WTC11 (cell line): ENCODE measurements around the gene WDR7. TPM values are rescaled to one million over a fixed set of nuclear protein-coding genes. Genes with fewer than 3 reads are reported as not detected.

Experiments
- ATAC-seq: fragments of 200-7000 bp; cut with Tn5 transposase; 2 replicates; pipeline ENCODE4 v1.10.0; 2021; ENCODE audit warnings: mild to moderate bottlenecking, moderate library complexity
- CTCF ChIA-PET: fragments of 300-600 bp; sonication (Branson Sonifier 250); formaldehyde crosslinking; loops from one replicate; lab custom pipeline; 2021; ENCODE audit warnings: antibody characterized with exemption; lab: Charles Lee
- POLR2A ChIA-PET: fragments of 350-600 bp; sonication (Branson Sonifier 250); formaldehyde crosslinking; loops from one replicate; lab custom pipeline; 2021; ENCODE audit warnings: antibody characterized with exemption; lab: Charles Lee
- DNase-seq: peaks from one replicate; pipeline ENCODE4 v3.0.0; 2021; ENCODE audit warnings: low spot score
- H3K27ac Mint-ChIP-seq: 2 replicates; pipeline ENCODE4 v1.8.0; 2021; ENCODE audit warnings: mixed read lengths
- H3K27me3 Mint-ChIP-seq: 2 replicates; pipeline ENCODE4 v1.8.0; 2021; ENCODE audit warnings: low read depth, mild to moderate bottlenecking, moderate library complexity, mixed read lengths
- H3K36me3 Mint-ChIP-seq: 2 replicates; pipeline ENCODE4 v1.8.0; 2021; ENCODE audit warnings: mixed read lengths
- H3K4me1 Mint-ChIP-seq: 2 replicates; pipeline ENCODE4 v1.8.0; 2022; ENCODE audit warnings: mixed read lengths
- H3K4me3 Mint-ChIP-seq: 2 replicates; pipeline ENCODE4 v1.8.0; 2021; ENCODE audit warnings: mild to moderate bottlenecking, moderate library complexity, mixed read lengths
- H3K9me3 Mint-ChIP-seq: 2 replicates; pipeline ENCODE4 v1.8.0; 2021; ENCODE audit warnings: mixed read lengths
- CBFB ChIP-seq: sonication (generic); formaldehyde crosslinking; IDR thresholded peaks from 2 replicates; pipeline ENCODE4 v1.8.1; 2022; ENCODE audit warnings: mild to moderate bottlenecking, low read depth, missing genetic modification reagents
- FOXP1 ChIP-seq: sonication (generic); formaldehyde crosslinking; IDR thresholded peaks from 2 replicates; pipeline ENCODE4 v1.8.0; 2022; ENCODE audit warnings: missing genetic modification reagents, mild to moderate bottlenecking, moderate library complexity, borderline replicate concordance
- GABPB1 ChIP-seq: sonication (generic); formaldehyde crosslinking; IDR thresholded peaks from 2 replicates; pipeline ENCODE4 v1.8.1; 2023; ENCODE audit warnings: mild to moderate bottlenecking, missing genetic modification reagents
- GTF2I ChIP-seq: fragments of 250-450 bp; sonication (Bioruptor Pico); conservative IDR thresholded peaks from 2 replicates; pipeline ENCODE4 v1.4.0; 2021; ENCODE audit warnings: mild to moderate bottlenecking
- MYBL2 ChIP-seq: sonication (generic); formaldehyde crosslinking; IDR thresholded peaks from 2 replicates; pipeline ENCODE4 v1.8.1; 2023; ENCODE audit warnings: mild to moderate bottlenecking, moderate library complexity, missing genetic modification reagents
- OVOL2 ChIP-seq: fragments of 250-450 bp; sonication (Bioruptor Pico); IDR thresholded peaks from 2 replicates; pipeline ENCODE4 v1.9.0; 2021; ENCODE audit warnings: mild to moderate bottlenecking, borderline replicate concordance
- PRRX2 ChIP-seq: fragments of 250-450 bp; sonication (Bioruptor Pico); IDR thresholded peaks from 2 replicates; pipeline ENCODE4 v1.8.0; 2021; ENCODE audit warnings: mild to moderate bottlenecking
- RORB ChIP-seq: fragments of 250-450 bp; sonication (Bioruptor Pico); IDR thresholded peaks from 2 replicates; pipeline ENCODE4 v1.9.0; 2021; ENCODE audit warnings: mild to moderate bottlenecking
- SMAD4 ChIP-seq: sonication (generic); formaldehyde crosslinking; IDR thresholded peaks from 2 replicates; pipeline ENCODE4 v1.8.0; 2022; ENCODE audit warnings: mild to moderate bottlenecking, missing genetic modification reagents
- SP1 ChIP-seq: sonication (generic); formaldehyde crosslinking; conservative IDR thresholded peaks from 2 replicates; pipeline ENCODE4 v1.8.1; 2022; ENCODE audit warnings: missing genetic modification reagents
- STAT6 ChIP-seq: sonication (generic); formaldehyde crosslinking; conservative IDR thresholded peaks from 2 replicates; pipeline ENCODE4 v1.8.1; 2023; ENCODE audit warnings: mild to moderate bottlenecking, low read depth, missing genetic modification reagents, moderate library complexity
- TCF7 ChIP-seq: sonication (generic); formaldehyde crosslinking; IDR thresholded peaks from 2 replicates; pipeline ENCODE4 v1.8.0; 2022; ENCODE audit warnings: mild to moderate bottlenecking, low read depth, missing genetic modification reagents, moderate library complexity
- ZNF138 ChIP-seq: sonication (generic); formaldehyde crosslinking; conservative IDR thresholded peaks from 2 replicates; pipeline ENCODE4 v1.8.1; 2022; ENCODE audit warnings: mild to moderate bottlenecking, moderate library complexity, missing genetic modification reagents
- ZNF416 ChIP-seq: fragments of 250-450 bp; sonication (Bioruptor Pico); IDR thresholded peaks from 2 replicates; pipeline ENCODE4 v1.9.0; 2021; ENCODE audit warnings: mild to moderate bottlenecking, inconsistent platforms
- ZNF425 ChIP-seq: fragments of 250-450 bp; sonication (Bioruptor Pico); conservative IDR thresholded peaks from 2 replicates; pipeline ENCODE4 v1.9.0; 2021; ENCODE audit warnings: mild to moderate bottlenecking
- ZNF671 ChIP-seq: fragments of 250-450 bp; sonication (Bioruptor Pico); IDR thresholded peaks from 2 replicates; pipeline ENCODE4 v1.8.0; 2021; ENCODE audit warnings: mild to moderate bottlenecking
- ZSCAN18 ChIP-seq: fragments of 250-450 bp; sonication (Bioruptor Pico); IDR thresholded peaks from 2 replicates; pipeline ENCODE4 v2.1.2; 2022; ENCODE audit warnings: mild to moderate bottlenecking, moderate library complexity
- total RNA-seq: library from RNA; stranded (reverse); gene quantifications from 3 replicates; pipeline ENCODE4 v1.2.3, GENCODE V29; 2021
- TF ChIP-seq, protein P1 (sequence below): sonication (generic); formaldehyde crosslinking; IDR thresholded peaks from 2 replicates; pipeline ENCODE4 v1.8.1; 2022; ENCODE audit warnings: low read depth, mild to moderate bottlenecking, moderate library complexity, missing genetic modification reagents, borderline replicate concordance

WDR7 gene
- total RNA-seq, 1 experiment from 2014 or later, result 12.2 TPM

GRCh38 chr18:56658261-56658660, 7.1 kb downstream of the WDR7 start:
- Mint-ChIP-seq H3K27me3 (no peaks in the 10 kb centered on the region; the same call in 1 of the 2 replicates), H3K4me1 (peaks cover 8% of the 10 kb centered on the region), H3K9me3 (peaks cover 13% of the 10 kb centered on the region), H3K27ac (no peak overlapping the region), H3K4me3 (no peak overlapping the region), H3K36me3 (no peaks in the 10 kb centered on the region)
- TF ChIP-seq, protein P1, sequence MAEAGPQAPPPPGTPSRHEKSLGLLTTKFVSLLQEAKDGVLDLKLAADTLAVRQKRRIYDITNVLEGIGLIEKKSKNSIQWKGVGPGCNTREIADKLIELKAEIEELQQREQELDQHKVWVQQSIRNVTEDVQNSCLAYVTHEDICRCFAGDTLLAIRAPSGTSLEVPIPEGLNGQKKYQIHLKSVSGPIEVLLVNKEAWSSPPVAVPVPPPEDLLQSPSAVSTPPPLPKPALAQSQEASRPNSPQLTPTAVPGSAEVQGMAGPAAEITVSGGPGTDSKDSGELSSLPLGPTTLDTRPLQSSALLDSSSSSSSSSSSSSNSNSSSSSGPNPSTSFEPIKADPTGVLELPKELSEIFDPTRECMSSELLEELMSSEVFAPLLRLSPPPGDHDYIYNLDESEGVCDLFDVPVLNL (CRISPR knock-in tag), result no peak
- TF ChIP-seq FOXP1 (CRISPR knock-in tag) (no peak), OVOL2 (CRISPR knock-in tag) (no peak), ZNF671 (CRISPR knock-in tag) (no peak), SMAD4 (CRISPR knock-in tag) (no peak), MYBL2 (CRISPR knock-in tag) (no peak)
- POLR2A ChIA-PET, result no interaction called here
- ATAC-seq (no peak), DNase-seq (no peak)
- CTCF ChIA-PET, result no interaction called here

GRCh38 chr18:56659111-56659510, 8.0 kb downstream of the WDR7 start:
- Mint-ChIP-seq H3K4me3 (no peak overlapping the region), H3K36me3 (no peaks in the 10 kb centered on the region), H3K27ac (no peak overlapping the region), H3K4me1 (peaks cover 8% of the 10 kb centered on the region), H3K27me3 (no peaks in the 10 kb centered on the region; the same call in 1 of the 2 replicates), H3K9me3 (peaks cover 8% of the 10 kb centered on the region)
- ATAC-seq (no peak), DNase-seq (no peak)
- TF ChIP-seq GTF2I, result no peak
- no peak for TF ChIP-seq TCF7
- TF ChIP-seq STAT6 (CRISPR knock-in tag), result no peak
- TF ChIP-seq ZNF425 (CRISPR knock-in tag), result no peak
- TF ChIP-seq ZSCAN18 (CRISPR knock-in tag), result no peak
- TF ChIP-seq SP1 (CRISPR knock-in tag), result no peak
- TF ChIP-seq ZNF138, result no peak
- TF ChIP-seq PRRX2 (CRISPR knock-in tag), result no peak
- TF ChIP-seq GABPB1 (CRISPR knock-in tag), result no peak
- TF ChIP-seq RORB, result no peak
- TF ChIP-seq ZNF416 (CRISPR knock-in tag), result no peak
- TF ChIP-seq CBFB (CRISPR knock-in tag), result no peak
- ChIA-PET CTCF (no interaction called here), POLR2A (no interaction called here)
